Vagina (tissue), 2 donors: ENCODE data around the gene PTPRK.

Source experiments
- POLR2A ChIP-seq, 2 donors: fragments of 450-650 bp; IDR thresholded peaks; one replicate each; pipeline ENCODE4 v1.6.1; 2017; ENCODE audit warnings: antibody characterized with exemption in 2 of 2, mild to moderate bottlenecking in 2 of 2, moderate library complexity in 2 of 2
- POLR2AphosphoS5 ChIP-seq, 2 donors: sonication (generic); formaldehyde crosslinking; IDR thresholded peaks; one replicate each; pipeline ENCODE4 v1.9.0; 2017; ENCODE audit warnings: antibody characterized with exemption in 2 of 2, mild to moderate bottlenecking in 2 of 2, low read depth in 1 of 2; ENCODE audit not compliant: insufficient read depth in 1 of 2
- TF ChIP-seq, protein P1 (sequence below), 3 experiments: fragments of 450-650 bp in 2 of 3; fragments of 200-600 bp in 1 of 3; sonication (generic) in 1 of 3; IDR thresholded peaks; one replicate each; pipeline ENCODE4 v1.5.1; 2017 to 2019; ENCODE audit warnings: antibody characterized with exemption in 3 of 3, mild to moderate bottlenecking in 2 of 3, moderate library complexity in 2 of 3

DNA sequence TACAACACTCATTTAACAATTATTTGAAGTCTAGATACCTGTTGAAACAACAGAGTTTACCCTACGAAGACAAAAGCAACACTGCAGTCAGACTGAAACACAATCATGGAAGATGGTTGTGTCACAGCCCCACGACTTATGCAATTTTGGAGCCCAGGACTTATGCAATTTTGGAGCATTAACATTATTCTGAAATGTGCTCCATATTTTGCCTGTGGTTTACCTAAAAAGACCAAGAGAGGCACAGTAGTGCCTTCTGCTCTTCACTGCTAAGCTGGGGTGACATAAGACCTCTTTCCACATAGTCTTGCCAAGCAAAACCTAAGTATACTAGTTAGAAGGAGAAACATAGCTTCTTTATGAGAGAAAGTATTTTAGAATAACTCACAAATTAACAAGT, 216.5 kb downstream of the PTPRK start:
- TF ChIP-seq, protein P1, sequence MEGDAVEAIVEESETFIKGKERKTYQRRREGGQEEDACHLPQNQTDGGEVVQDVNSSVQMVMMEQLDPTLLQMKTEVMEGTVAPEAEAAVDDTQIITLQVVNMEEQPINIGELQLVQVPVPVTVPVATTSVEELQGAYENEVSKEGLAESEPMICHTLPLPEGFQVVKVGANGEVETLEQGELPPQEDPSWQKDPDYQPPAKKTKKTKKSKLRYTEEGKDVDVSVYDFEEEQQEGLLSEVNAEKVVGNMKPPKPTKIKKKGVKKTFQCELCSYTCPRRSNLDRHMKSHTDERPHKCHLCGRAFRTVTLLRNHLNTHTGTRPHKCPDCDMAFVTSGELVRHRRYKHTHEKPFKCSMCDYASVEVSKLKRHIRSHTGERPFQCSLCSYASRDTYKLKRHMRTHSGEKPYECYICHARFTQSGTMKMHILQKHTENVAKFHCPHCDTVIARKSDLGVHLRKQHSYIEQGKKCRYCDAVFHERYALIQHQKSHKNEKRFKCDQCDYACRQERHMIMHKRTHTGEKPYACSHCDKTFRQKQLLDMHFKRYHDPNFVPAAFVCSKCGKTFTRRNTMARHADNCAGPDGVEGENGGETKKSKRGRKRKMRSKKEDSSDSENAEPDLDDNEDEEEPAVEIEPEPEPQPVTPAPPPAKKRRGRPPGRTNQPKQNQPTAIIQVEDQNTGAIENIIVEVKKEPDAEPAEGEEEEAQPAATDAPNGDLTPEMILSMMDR (IDR thresholded peaks at IDR 0.05): no peak
- TF ChIP-seq POLR2A (IDR thresholded peaks at IDR 0.05) (no peak), POLR2AphosphoS5 (IDR thresholded peaks at IDR 0.05; ENCODE audit: insufficient read depth in 1 of 2, low read depth in 1 of 2) (no peak)
